Large intestine (tissue), 3 donors: Measurements from ENCODE around the gene UGT1A9. TPM values are rescaled to one million over a fixed set of nuclear protein-coding genes. Genes with fewer than 3 reads are reported as not detected.
"Not testable (repeated sequence)": the region's sequence is repeated elsewhere in the genome, so short reads cannot be mapped to it uniquely, and the experiment has no call there.

Source experiments
- DNase-seq, 2 donors: peaks; one replicate each; pipeline versions ENCODE4 v3.0.0 to v3.0.0-alpha.2; 2013
- H3K27ac ChIP-seq: one replicate; pipeline ENCODE4 v1.5.1; 2013; ENCODE audit warnings: low read length
- H3K27me3 ChIP-seq: 2 replicates; pipeline ENCODE4 v1.6.1; 2013; ENCODE audit warnings: low read length; ENCODE audit not compliant: control insufficient read depth, insufficient read depth
- H3K36me3 ChIP-seq: 2 replicates; pipeline ENCODE4 v1.6.1; 2013; ENCODE audit warnings: low read length; ENCODE audit not compliant: control insufficient read depth, insufficient read depth
- H3K4me1 ChIP-seq: one replicate; pipeline ENCODE4 v1.6.1; 2013; ENCODE audit warnings: low read length; ENCODE audit not compliant: control insufficient read depth, insufficient read depth
- H3K4me3 ChIP-seq: one replicate; pipeline ENCODE4 v1.5.1; 2013; ENCODE audit warnings: low read length
- H3K9me3 ChIP-seq: one replicate; pipeline ENCODE4 v1.6.1; 2013; ENCODE audit warnings: mild to moderate bottlenecking, low read depth, low read length, moderate library complexity; ENCODE audit not compliant: control insufficient read depth
- WGBS: methylation state at CpG from one replicate; pipeline ENCODE4 v1.1.5; 2013; ENCODE audit warnings: low lambda C conversion rate; ENCODE audit not compliant: insufficient coverage; 5-methylcytosine and 5-hydroxymethylcytosine counted together
- polyA plus RNA-seq: library from polyadenylated mRNA; unstranded; fragments of 120-200 nt; gene quantifications from one replicate; pipeline ENCODE4 v1.2.1, GENCODE V29; 2013

The UGT1A9 gene
- polyA plus RNA-seq, 1 donor: not detected

DNA sequence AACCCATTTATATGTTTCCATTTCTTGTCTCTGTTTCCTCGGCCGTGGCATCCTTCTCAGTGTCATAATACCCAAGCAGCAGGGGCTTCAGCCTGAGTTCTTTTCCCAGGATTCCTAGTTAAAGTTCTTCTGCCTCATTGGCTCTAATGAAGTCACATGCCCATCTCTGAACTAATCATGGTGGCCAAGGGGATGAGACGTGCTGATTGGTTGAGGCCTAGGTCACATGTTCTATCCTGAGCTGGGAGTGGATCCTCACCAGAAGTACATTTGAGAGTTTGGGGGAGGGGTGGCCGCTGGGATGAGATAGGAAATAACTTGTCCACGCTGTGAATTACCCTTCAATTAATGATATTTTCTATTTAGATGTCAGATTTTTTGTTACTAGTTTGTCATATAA, 37.2 kb downstream of the UGT1A9 start:
- Histone ChIP-seq H3K9me3 (no peaks in the 10 kb centered on the region), H3K27ac (no peak overlapping the region)

DNA sequence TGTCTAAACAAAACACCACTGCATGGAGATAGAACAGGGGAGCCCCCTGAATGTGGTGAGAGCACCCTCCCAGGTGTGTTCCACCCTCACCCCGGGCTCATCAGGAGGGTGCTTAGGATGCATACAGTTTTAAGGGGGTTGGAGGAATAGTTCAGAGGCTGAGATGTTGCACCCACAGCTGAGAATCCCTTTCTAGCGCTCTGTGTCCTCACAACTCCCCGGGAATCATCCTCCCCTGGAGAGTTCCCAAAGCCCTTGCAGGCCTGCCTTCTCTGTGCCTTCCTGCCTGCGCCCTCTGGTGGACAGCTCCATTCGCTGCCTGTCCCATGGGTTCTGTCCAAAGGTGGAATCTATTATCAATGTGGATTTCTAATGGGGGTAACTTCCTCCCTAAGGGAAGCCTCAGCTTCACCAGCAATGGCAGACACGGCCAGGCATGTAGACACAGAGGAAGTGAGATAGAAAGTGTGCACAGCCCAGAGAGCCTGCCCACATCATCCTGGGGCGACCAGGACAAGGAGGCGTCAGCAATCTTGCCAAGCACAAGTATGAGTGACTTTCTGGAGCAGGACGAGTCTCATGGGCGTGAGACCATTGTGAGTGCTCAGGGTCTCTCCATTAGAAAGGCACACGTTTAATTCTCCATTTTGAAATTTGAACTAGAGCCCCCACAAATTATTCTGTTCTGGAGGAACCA, 39.8 kb downstream of the UGT1A9 start:
- WGBS: no CpG with 5 or more reads among the region's 11 CpGs
- Histone ChIP-seq H3K27me3 (no peaks in the 10 kb centered on the region), H3K27ac (no peak overlapping the region), H3K4me1 (peaks cover 20% of the 10 kb centered on the region), H3K9me3 (no peaks in the 10 kb centered on the region), H3K36me3 (no peaks in the 10 kb centered on the region), H3K4me3 (no peak overlapping the region)
- DNase-seq: peak; percentile 56 to 68

More for the DNA sequence above, 37.2 kb downstream of the UGT1A9 start:
- no CpG with 5 or more reads among the region's 5 CpGs for WGBS
- no peaks in the 10 kb centered on the region for H3K27me3 ChIP-seq
- no peak for DNase-seq
- H3K36me3 ChIP-seq: no peaks in the 10 kb centered on the region
- H3K4me3 ChIP-seq: no peak overlapping the region
- H3K4me1 ChIP-seq: peaks cover 26% of the 10 kb centered on the region

DNA sequence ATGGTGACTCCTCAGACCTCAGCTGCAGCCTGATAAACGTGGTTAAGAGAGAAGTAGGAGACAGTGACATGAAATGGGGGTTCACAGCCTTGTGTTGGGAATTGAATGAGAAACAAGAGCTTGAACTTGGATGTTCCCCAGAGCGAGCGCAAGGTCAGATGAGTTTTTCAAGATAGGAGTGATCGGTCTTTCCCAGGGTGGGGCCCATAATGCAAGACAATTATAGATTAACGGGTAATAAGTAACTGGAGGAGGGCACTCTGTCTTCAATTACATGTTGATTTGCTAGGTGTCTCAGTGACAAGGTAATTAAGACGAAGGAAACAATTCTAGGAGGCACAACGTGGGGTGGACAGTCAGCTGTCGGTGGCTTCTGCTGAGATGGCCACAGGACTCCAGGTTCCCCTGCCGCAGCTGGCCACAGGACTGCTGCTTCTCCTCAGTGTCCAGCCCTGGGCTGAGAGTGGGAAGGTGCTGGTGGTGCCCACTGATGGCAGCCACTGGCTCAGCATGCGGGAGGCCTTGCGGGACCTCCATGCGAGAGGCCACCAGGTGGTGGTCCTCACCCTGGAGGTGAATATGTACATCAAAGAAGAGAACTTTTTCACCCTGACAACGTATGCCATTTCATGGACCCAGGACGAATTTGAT, 41.0 kb downstream of the UGT1A9 start, which contains the start of gene UGT1A5:
TSS of gene UGT1A5 (plus strand) at position 297 of the 651 bp plus-strand sequence. CDS start at position 382, 85 bp downstream.
- Histone ChIP-seq H3K27me3 (no peaks in the 10 kb centered on the region), H3K9me3 (no peaks in the 10 kb centered on the region), H3K36me3 (no peaks in the 10 kb centered on the region), H3K4me1 (peaks cover 16% of the 10 kb centered on the region), H3K27ac (no peak within 1 kb of the TSS), H3K4me3 (no peak within 1 kb of the TSS)
- DNase-seq: peak; percentile 35 to 65
- 100% methylated on average over 1 of the region's 14 CpGs for WGBS

DNA sequence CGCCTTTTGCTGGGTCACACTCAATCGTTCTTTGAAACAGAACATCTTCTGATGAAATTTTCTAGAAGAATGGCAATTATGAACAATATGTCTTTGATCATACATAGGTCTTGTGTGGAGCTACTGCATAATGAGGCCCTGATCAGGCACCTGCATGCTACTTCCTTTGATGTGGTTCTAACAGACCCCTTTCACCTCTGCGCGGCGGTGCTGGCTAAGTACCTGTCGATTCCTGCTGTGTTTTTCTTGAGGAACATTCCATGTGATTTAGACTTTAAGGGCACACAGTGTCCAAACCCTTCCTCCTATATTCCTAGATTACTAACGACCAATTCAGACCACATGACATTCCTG, 41.5 kb downstream of the UGT1A9 start:
- WGBS: 85% methylated on average over 2 of the region's 7 CpGs
- Histone ChIP-seq H3K27ac (no peak overlapping the region), H3K4me1 (peaks cover 16% of the 10 kb centered on the region), H3K9me3 (no peaks in the 10 kb centered on the region), H3K36me3 (no peaks in the 10 kb centered on the region), H3K27me3 (no peaks in the 10 kb centered on the region), H3K4me3 (no peak overlapping the region)
- no peak for DNase-seq

DNA sequence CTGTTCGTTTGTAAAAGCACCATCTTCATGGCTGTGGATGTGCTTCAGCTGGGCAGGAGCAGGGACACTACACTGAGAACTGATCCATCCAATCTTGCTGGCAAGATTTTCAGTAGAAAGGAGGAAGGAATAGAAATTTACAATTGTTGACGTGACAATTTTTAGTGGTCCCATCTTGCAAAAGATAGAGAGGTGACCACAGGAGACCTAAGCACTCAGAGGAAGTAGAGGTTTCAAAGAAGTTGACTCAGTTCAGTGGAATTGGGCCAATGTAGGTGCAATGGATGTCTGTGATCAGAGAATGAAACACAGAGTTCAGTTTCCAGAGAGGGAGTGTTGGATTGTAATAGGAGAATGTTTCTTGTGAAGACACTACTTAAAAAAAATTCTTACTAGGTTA, 42.4 kb downstream of the UGT1A9 start:
- 80% methylated on average over 1 of the region's 2 CpGs for whole genome bisulfite sequencing
- Histone ChIP-seq H3K4me1 (peaks cover 16% of the 10 kb centered on the region), H3K9me3 (no peaks in the 10 kb centered on the region), H3K27ac (no peak overlapping the region), H3K4me3 (no peak overlapping the region), H3K27me3 (no peaks in the 10 kb centered on the region), H3K36me3 (no peaks in the 10 kb centered on the region)
- no peak for DNase-seq

DNA sequence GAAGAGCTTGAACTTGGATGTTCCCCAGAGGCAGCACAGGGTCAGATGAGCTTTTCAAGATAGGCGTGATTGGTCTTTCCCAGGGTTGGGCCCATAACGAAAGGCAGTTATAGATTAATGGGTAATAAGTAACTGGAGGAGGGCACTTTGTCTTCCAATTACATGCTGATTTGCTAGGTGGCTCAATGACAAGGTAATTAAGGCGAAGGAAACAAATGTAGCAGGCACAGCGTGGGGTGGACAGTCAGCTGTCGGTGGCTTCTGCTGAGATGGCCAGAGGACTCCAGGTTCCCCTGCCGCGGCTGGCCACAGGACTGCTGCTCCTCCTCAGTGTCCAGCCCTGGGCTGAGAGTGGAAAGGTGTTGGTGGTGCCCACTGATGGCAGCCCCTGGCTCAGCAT, 46.9 kb downstream of the UGT1A9 start, which contains the start of gene UGT1A4:
TSS of gene UGT1A4 (plus strand) at position 185 of the 400 bp plus-strand sequence. CDS start at position 270, 85 bp downstream.
- DNase-seq: peak in 1 of 2 donors; percentile 45
- Histone ChIP-seq H3K27ac (no peak within 1 kb of the TSS), H3K4me1 (no peaks in the 10 kb centered on the region), H3K4me3 (no peak within 1 kb of the TSS), H3K9me3 (no peaks in the 10 kb centered on the region), H3K27me3 (no peaks in the 10 kb centered on the region), H3K36me3 (no peaks in the 10 kb centered on the region)
- no CpG with 5 or more reads among the region's 7 CpGs for WGBS

DNA sequence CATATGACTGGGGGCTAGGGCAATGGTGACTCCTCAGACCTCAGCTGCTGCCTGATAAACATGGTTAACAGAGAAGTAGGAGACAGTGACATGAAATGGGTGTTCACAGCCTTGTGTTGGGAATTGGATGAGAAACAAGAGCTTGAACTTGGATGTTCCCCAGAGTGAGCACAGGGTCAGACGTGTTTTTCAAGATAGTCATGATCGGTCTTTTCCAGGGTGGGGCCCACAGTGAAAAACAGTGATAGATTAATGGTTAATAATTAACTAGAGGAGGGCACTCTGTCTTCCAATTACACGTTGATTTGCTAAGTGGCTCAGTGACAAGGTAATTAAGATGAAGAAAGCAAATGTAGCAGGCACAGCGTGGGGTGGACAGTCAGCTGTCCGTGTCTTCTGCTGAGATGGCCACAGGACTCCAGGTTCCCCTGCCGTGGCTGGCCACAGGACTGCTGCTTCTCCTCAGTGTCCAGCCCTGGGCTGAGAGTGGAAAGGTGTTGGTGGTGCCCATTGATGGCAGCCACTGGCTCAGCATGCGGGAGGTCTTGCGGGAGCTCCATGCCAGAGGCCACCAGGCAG, 57.1 kb downstream of the UGT1A9 start, which contains the start of gene UGT1A3:
TSS of gene UGT1A3 (plus strand) at position 320 of the 579 bp plus-strand sequence. CDS start at position 405, 85 bp downstream.
- Histone ChIP-seq H3K4me3 (no peak within 1 kb of the TSS), H3K4me1 (no peaks in the 10 kb centered on the region), H3K27ac (no peak within 1 kb of the TSS), H3K36me3 (no peaks in the 10 kb centered on the region), H3K27me3 (no peaks in the 10 kb centered on the region), H3K9me3 (peaks cover 6% of the 10 kb centered on the region)
- peak in 1 of 2 donors; percentile 50 for DNase-seq
- 37% methylated on average over 2 of the region's 8 CpGs for WGBS

DNA sequence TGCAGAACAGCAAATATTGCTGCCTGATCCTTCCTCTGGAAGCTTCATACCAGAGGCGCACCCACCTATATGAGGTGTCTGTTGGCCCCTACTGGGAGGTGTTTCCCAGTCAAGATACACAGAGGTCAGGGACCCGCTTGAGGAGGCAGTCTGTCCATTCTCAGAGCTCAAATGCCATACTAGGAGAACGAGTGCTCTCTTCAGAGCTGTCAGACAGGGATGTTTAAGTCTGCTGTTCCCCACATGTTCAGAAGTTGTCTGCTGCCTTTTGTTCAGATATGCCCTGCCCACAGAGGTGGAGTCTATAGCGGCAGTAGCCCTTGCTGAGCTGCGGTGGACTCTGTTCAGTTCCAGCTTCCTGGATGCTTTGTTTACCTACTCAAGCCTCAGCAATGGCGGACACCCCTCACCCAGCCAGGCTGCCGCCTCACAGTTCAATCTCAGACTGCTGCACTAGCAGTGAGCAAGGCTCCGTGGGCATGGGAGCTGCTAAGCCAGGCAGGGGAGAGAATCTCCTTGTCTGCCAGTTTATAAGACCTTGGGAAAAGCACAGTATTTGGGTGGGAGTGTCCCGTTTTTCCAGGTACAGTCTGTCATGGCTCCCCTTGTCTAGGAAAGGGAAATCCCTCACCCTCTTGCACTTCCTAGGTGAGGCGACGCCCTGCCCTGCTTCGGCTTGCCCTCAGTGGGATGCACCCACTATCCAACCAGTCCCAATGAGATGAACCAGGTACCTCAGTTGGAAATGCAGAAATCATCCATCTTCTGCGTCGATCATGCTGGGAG, 65.4 kb downstream of the UGT1A9 start:
- DNase-seq: peak in 1 of 2 donors; percentile 34
- H3K4me1 ChIP-seq, H3K36me3 ChIP-seq, H3K9me3 ChIP-seq, H3K27me3 ChIP-seq, H3K27ac ChIP-seq, H3K4me3 ChIP-seq: not testable (repeated sequence)
- WGBS: 86% methylated on average over 2 of the region's 14 CpGs

DNA sequence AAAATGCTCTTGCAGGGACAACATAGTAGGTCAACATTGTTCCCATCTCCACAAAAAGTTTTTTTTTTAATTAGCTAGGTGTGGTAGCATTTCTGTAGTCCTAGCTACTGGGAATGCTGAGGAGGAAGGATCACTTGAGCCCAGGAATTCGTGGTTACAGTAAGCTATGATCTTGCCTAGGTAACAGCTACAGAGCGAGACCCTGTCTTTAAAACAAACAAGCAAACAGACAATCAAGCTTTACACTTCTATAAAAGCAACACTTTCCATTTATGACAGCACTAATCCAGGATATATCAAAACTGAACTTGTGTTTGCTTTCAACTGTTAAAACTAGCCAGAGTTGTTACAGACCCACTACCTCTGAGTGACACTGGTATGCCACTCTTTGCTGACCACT, 69.2 kb downstream of the UGT1A9 start:
- H3K27me3 ChIP-seq: no peaks in the 10 kb centered on the region
- no peak for DNase-seq
- no peak overlapping the region for H3K27ac ChIP-seq
- H3K9me3 ChIP-seq: peaks cover 5% of the 10 kb centered on the region
- peaks cover 8% of the 10 kb centered on the region for H3K4me1 ChIP-seq
- H3K4me3 ChIP-seq: no peak overlapping the region
- 40% methylated on average over 1 of the region's 2 CpGs for WGBS
- no peaks in the 10 kb centered on the region for H3K36me3 ChIP-seq
